NB4 (cell line): ENCODE results near the gene UNC79.
"Not testable (repeated sequence)": the region's sequence is repeated elsewhere in the genome, so short reads cannot be mapped to it uniquely, and the experiment has no call there.

Experiments
- DNase-seq: peaks from one replicate; pipeline ENCODE4 v3.0.0; 2010; ENCODE audit warnings: low read depth
- H3K4me3 ChIP-seq: one replicate; pipeline ENCODE4 v1.5.1; 2011; ENCODE audit warnings: mild to moderate bottlenecking, low read depth, low read length, moderate library complexity
- CTCF ChIP-seq: IDR thresholded peaks from one replicate; pipeline ENCODE4 v1.5.1; 2012; ENCODE audit warnings: low read depth, low read length
- MAX ChIP-seq: IDR thresholded peaks from 2 replicates; pipeline ENCODE4 v1.6.1; 2011; ENCODE audit warnings: low read depth, low read length
- MYC ChIP-seq: IDR thresholded peaks from 2 replicates; pipeline ENCODE4 v1.6.1; 2011; ENCODE audit warnings: low read depth, low read length
- POLR2A ChIP-seq: IDR thresholded peaks from 2 replicates; pipeline ENCODE4 v1.6.1; 2011; ENCODE audit warnings: mild to moderate bottlenecking; ENCODE audit not compliant: insufficient read length; ENCODE audit errors: extremely low read depth

The UNC79 gene

GRCh38 chr14:93430315-93431035, at the start of gene UNC79:
Gene UNC79, plus strand, starts transcription at chr14:93430939. Its CDS starts 91 bp downstream, at chr14:93431030.
- TF ChIP-seq MAX = no peak
- no peak for TF ChIP-seq POLR2A
- no peak for TF ChIP-seq MYC
- TF ChIP-seq CTCF = no peak
- H3K4me3 ChIP-seq = no peak within 1 kb of the TSS
- no peak for DNase-seq

- no peak for TF ChIP-seq MAX
- no peak for TF ChIP-seq POLR2A
- no peak for TF ChIP-seq MYC
- TF ChIP-seq CTCF = no peak
- H3K4me3 ChIP-seq = no peak overlapping the region
- DNase-seq = no peak
Observed at GRCh38 chr14:93381644-93382043, 49.1 kb upstream of the UNC79 start.

- not testable (repeated sequence) for DNase-seq, H3K4me3 ChIP-seq
Observed at GRCh38 chr14:93384256-93384655, 46.5 kb upstream of the UNC79 start.

GRCh38 chr14:93395231-93395630, 35.5 kb upstream of the UNC79 start:
- H3K4me3 ChIP-seq = no peak overlapping the region
- no peak for TF ChIP-seq POLR2A
- no peak for TF ChIP-seq MYC
- no peak for TF ChIP-seq CTCF
- TF ChIP-seq MAX = no peak
- peak; percentile 64 for DNase-seq

GRCh38 chr14:93396456-93396855, 34.3 kb upstream of the UNC79 start:
- TF ChIP-seq MYC (no peak), POLR2A (no peak), MAX (no peak), CTCF (no peak)
- DNase-seq = no peak
- H3K4me3 ChIP-seq = no peak overlapping the region

GRCh38 chr14:93398491-93398890, 32.2 kb upstream of the UNC79 start:
- DNase-seq = no peak
- TF ChIP-seq MAX (no peak), CTCF (no peak), MYC (no peak), POLR2A (no peak)
- H3K4me3 ChIP-seq = no peak overlapping the region
